ENCODE results near the gene MAPRE2.
"Not testable (repeated sequence)": the region's sequence is repeated elsewhere in the genome, so short reads cannot be mapped to it uniquely, and the experiment has no call there.

Gene MAPRE2

GRCh38 chr18:35097763-35098162, 56.5 kb downstream of the MAPRE2 start:
- H3K9ac ChIP-seq (ENCODE audit: low read depth, low read length): no peak overlapping the region
- no peaks in the 10 kb centered on the region for H3K9me3 ChIP-seq (ENCODE audit: insufficient read depth, low read depth, low read length)
- H3K27me3 ChIP-seq (ENCODE audit: insufficient read depth, low read length): no peaks in the 10 kb centered on the region
- no peaks in the 10 kb centered on the region for H3K4me1 ChIP-seq (ENCODE audit: insufficient read depth, low read length)
- no peak overlapping the region for H3K4me3 ChIP-seq (ENCODE audit: low read length)
- H3K36me3 ChIP-seq (ENCODE audit: insufficient read depth, low read depth, low read length): 0 out of 2 replicates have a peak, but pooled peaks cover 12% of the 10 kb centered on the region
- H3K27ac ChIP-seq (ENCODE audit: low read length): no peak overlapping the region

- Histone ChIP-seq H3K9me3 (ENCODE audit: insufficient read depth, low read depth, low read length) (no peaks in the 10 kb centered on the region), H3K4me3 (ENCODE audit: low read length) (no peak overlapping the region), H3K27ac (ENCODE audit: low read length) (no peak overlapping the region), H3K36me3 (ENCODE audit: insufficient read depth, low read depth, low read length) (0 out of 2 replicates have a peak, but pooled peaks cover 12% of the 10 kb centered on the region), H3K27me3 (ENCODE audit: insufficient read depth, low read length) (no peaks in the 10 kb centered on the region), H3K4me1 (ENCODE audit: insufficient read depth, low read length) (no peaks in the 10 kb centered on the region), H3K9ac (ENCODE audit: low read depth, low read length) (no peak overlapping the region)
Measured at GRCh38 chr18:35099911-35100310, 58.7 kb downstream of the MAPRE2 start.

- Histone ChIP-seq H3K27me3 (ENCODE audit: insufficient read depth, low read length) (no peaks in the 10 kb centered on the region), H3K27ac (ENCODE audit: low read length) (no peak overlapping the region), H3K9me3 (ENCODE audit: insufficient read depth, low read depth, low read length) (no peaks in the 10 kb centered on the region), H3K4me3 (ENCODE audit: low read length) (no peak overlapping the region), H3K9ac (ENCODE audit: low read depth, low read length) (no peak overlapping the region), H3K36me3 (ENCODE audit: insufficient read depth, low read depth, low read length) (0 out of 2 replicates have a peak, but pooled peaks cover 12% of the 10 kb centered on the region), H3K4me1 (ENCODE audit: insufficient read depth, low read length) (no peaks in the 10 kb centered on the region)
Measured at GRCh38 chr18:35104391-35105051, 63.3 kb downstream of the MAPRE2 start.

- Histone ChIP-seq H3K27ac (ENCODE audit: low read length) (no peak overlapping the region), H3K9ac (ENCODE audit: low read depth, low read length) (no peak overlapping the region), H3K9me3 (ENCODE audit: insufficient read depth, low read depth, low read length) (no peaks in the 10 kb centered on the region), H3K4me1 (ENCODE audit: insufficient read depth, low read length) (no peaks in the 10 kb centered on the region), H3K27me3 (ENCODE audit: insufficient read depth, low read length) (no peaks in the 10 kb centered on the region), H3K36me3 (ENCODE audit: insufficient read depth, low read depth, low read length) (0 out of 2 replicates have a peak, but pooled peaks cover 6% of the 10 kb centered on the region), H3K4me3 (ENCODE audit: low read length) (no peak overlapping the region)
Measured at GRCh38 chr18:35106013-35106844, 65.0 kb downstream of the MAPRE2 start.

- H3K36me3 ChIP-seq (ENCODE audit: insufficient read depth, low read depth, low read length): 0 out of 2 replicates have a peak, but pooled peaks cover 6% of the 10 kb centered on the region
Measured at GRCh38 chr18:35106845-35107148, 65.6 kb downstream of the MAPRE2 start.

GRCh38 chr18:35107216-35107615, 66.0 kb downstream of the MAPRE2 start:
- 0 out of 2 replicates have a peak, but pooled peaks cover 3% of the 10 kb centered on the region for H3K36me3 ChIP-seq (ENCODE audit: insufficient read depth, low read depth, low read length)
- no peaks in the 10 kb centered on the region for H3K9me3 ChIP-seq (ENCODE audit: insufficient read depth, low read depth, low read length)
- H3K4me1 ChIP-seq (ENCODE audit: insufficient read depth, low read length): no peaks in the 10 kb centered on the region
- H3K27ac ChIP-seq (ENCODE audit: low read length): no peak overlapping the region
- no peaks in the 10 kb centered on the region for H3K27me3 ChIP-seq (ENCODE audit: insufficient read depth, low read length)
- no peak overlapping the region for H3K4me3 ChIP-seq (ENCODE audit: low read length)
- no peak overlapping the region for H3K9ac ChIP-seq (ENCODE audit: low read depth, low read length)

More at GRCh38 chr18:35106845-35107148, 65.6 kb downstream of the MAPRE2 start:
- no peaks in the 10 kb centered on the region for H3K4me1 ChIP-seq (ENCODE audit: insufficient read depth, low read length)
- no peaks in the 10 kb centered on the region for H3K27me3 ChIP-seq (ENCODE audit: insufficient read depth, low read length)
- H3K4me3 ChIP-seq (ENCODE audit: low read length): no peak overlapping the region
- no peaks in the 10 kb centered on the region for H3K9me3 ChIP-seq (ENCODE audit: insufficient read depth, low read depth, low read length)
- no peak overlapping the region for H3K9ac ChIP-seq (ENCODE audit: low read depth, low read length)
- H3K27ac ChIP-seq (ENCODE audit: low read length): no peak overlapping the region

GRCh38 chr18:35108088-35108487, 66.9 kb downstream of the MAPRE2 start:
- not testable (repeated sequence) for H3K36me3 ChIP-seq (ENCODE audit: insufficient read depth, low read depth, low read length); H3K9ac ChIP-seq (ENCODE audit: low read depth, low read length); H3K4me1 ChIP-seq (ENCODE audit: insufficient read depth, low read length); H3K27me3 ChIP-seq (ENCODE audit: insufficient read depth, low read length); H3K9me3 ChIP-seq (ENCODE audit: insufficient read depth, low read depth, low read length); H3K27ac ChIP-seq (ENCODE audit: low read length); H3K4me3 ChIP-seq (ENCODE audit: low read length)

- no peaks in the 10 kb centered on the region for H3K4me1 ChIP-seq (ENCODE audit: insufficient read depth, low read length)
- H3K27ac ChIP-seq (ENCODE audit: low read length): no peak overlapping the region
- H3K36me3 ChIP-seq (ENCODE audit: insufficient read depth, low read depth, low read length): no peaks in the 10 kb centered on the region
Measured at GRCh38 chr18:35110059-35110458, 68.8 kb downstream of the MAPRE2 start.

GRCh38 chr18:35110554-35111485, 69.6 kb downstream of the MAPRE2 start:
- H3K36me3 ChIP-seq (ENCODE audit: insufficient read depth, low read depth, low read length): no peaks in the 10 kb centered on the region
- no peaks in the 10 kb centered on the region for H3K4me1 ChIP-seq (ENCODE audit: insufficient read depth, low read length)
- no peaks in the 10 kb centered on the region for H3K9me3 ChIP-seq (ENCODE audit: insufficient read depth, low read depth, low read length)
- no peak overlapping the region for H3K9ac ChIP-seq (ENCODE audit: low read depth, low read length)
- no peak overlapping the region for H3K27ac ChIP-seq (ENCODE audit: low read length)
- H3K4me3 ChIP-seq (ENCODE audit: low read length): no peak overlapping the region
- H3K27me3 ChIP-seq (ENCODE audit: insufficient read depth, low read length): no peaks in the 10 kb centered on the region

More at GRCh38 chr18:35110059-35110458, 68.8 kb downstream of the MAPRE2 start:
- no peak overlapping the region for H3K4me3 ChIP-seq (ENCODE audit: low read length)
- no peak overlapping the region for H3K9ac ChIP-seq (ENCODE audit: low read depth, low read length)
- no peaks in the 10 kb centered on the region for H3K9me3 ChIP-seq (ENCODE audit: insufficient read depth, low read depth, low read length)
- H3K27me3 ChIP-seq (ENCODE audit: insufficient read depth, low read length): no peaks in the 10 kb centered on the region

GRCh38 chr18:35112696-35113095, 71.5 kb downstream of the MAPRE2 start:
- Histone ChIP-seq H3K4me3 (ENCODE audit: low read length) (no peak overlapping the region), H3K27ac (ENCODE audit: low read length) (no peak overlapping the region), H3K9me3 (ENCODE audit: insufficient read depth, low read depth, low read length) (no peaks in the 10 kb centered on the region), H3K4me1 (ENCODE audit: insufficient read depth, low read length) (no peaks in the 10 kb centered on the region), H3K9ac (ENCODE audit: low read depth, low read length) (no peak overlapping the region), H3K36me3 (ENCODE audit: insufficient read depth, low read depth, low read length) (no peaks in the 10 kb centered on the region), H3K27me3 (ENCODE audit: insufficient read depth, low read length) (no peaks in the 10 kb centered on the region)

GRCh38 chr18:35114305-35114704, 73.1 kb downstream of the MAPRE2 start:
- no peaks in the 10 kb centered on the region for H3K9me3 ChIP-seq (ENCODE audit: insufficient read depth, low read depth, low read length)
- H3K9ac ChIP-seq (ENCODE audit: low read depth, low read length): no peak overlapping the region
- 0 out of 2 replicates have a peak, but pooled peaks cover 5% of the 10 kb centered on the region for H3K4me1 ChIP-seq (ENCODE audit: insufficient read depth, low read length)
- H3K36me3 ChIP-seq (ENCODE audit: insufficient read depth, low read depth, low read length): no peaks in the 10 kb centered on the region
- H3K27ac ChIP-seq (ENCODE audit: low read length): no peak overlapping the region
- H3K4me3 ChIP-seq (ENCODE audit: low read length): no peak overlapping the region
- no peaks in the 10 kb centered on the region for H3K27me3 ChIP-seq (ENCODE audit: insufficient read depth, low read length)
